NCI-H2196 (cell line): ENCODE results near the gene ERO1B.
A peak's percentile ranks its signal among the peaks of the same experiment; 100 is the strongest.
"Not testable (repeated sequence)": the region's sequence is repeated elsewhere in the genome, so short reads cannot be mapped to it uniquely, and the experiment has no call there.

ENCODE experiments used
- DNase-seq: peaks from one replicate; lab custom pipeline; 2025; ENCODE audit not compliant: unreplicated experiment; lab: John Stamatoyannopoulos, UW

Gene ERO1B

GRCh38 chr1:236281654-236282424 is at the start of gene ERO1B:
ERO1B (minus strand) TSS chr1:236281958; CDS start chr1:236281783, 175 bp downstream.
- DNase-seq = peak; percentile 93

- not testable (repeated sequence) for DNase-seq
Observed at GRCh38 chr1:236331412-236331811, 49.7 kb upstream of the ERO1B start.

GRCh38 chr1:236326432-236326831 is 44.7 kb upstream of the ERO1B start:
- no peak for DNase-seq

GRCh38 chr1:236325567-236325966 is 43.8 kb upstream of the ERO1B start:
- DNase-seq = no peak

- DNase-seq = no peak
Observed at GRCh38 chr1:236323819-236324411, 42.2 kb upstream of the ERO1B start.

- DNase-seq = no peak
Observed at GRCh38 chr1:236322566-236323409, 41.0 kb upstream of the ERO1B start.

- DNase-seq = no peak
Observed at GRCh38 chr1:236321101-236321500, 39.3 kb upstream of the ERO1B start.

GRCh38 chr1:236320671-236321070 is 38.9 kb upstream of the ERO1B start:
- no peak for DNase-seq

- DNase-seq = no peak
Observed at GRCh38 chr1:236320214-236320613, 38.5 kb upstream of the ERO1B start.

- DNase-seq = no peak
Observed at GRCh38 chr1:236316437-236316836, 34.7 kb upstream of the ERO1B start.

- DNase-seq = no peak
Observed at GRCh38 chr1:236315518-236315917, 33.8 kb upstream of the ERO1B start.

GRCh38 chr1:236315092-236315491 is 33.3 kb upstream of the ERO1B start:
- no peak for DNase-seq

- not testable (repeated sequence) for DNase-seq
Observed at GRCh38 chr1:236314050-236314449, 32.3 kb upstream of the ERO1B start.

GRCh38 chr1:236313427-236313826 is 31.7 kb upstream of the ERO1B start:
- DNase-seq = no peak

GRCh38 chr1:236311040-236311439 is 29.3 kb upstream of the ERO1B start:
- no peak for DNase-seq

- DNase-seq = no peak
Observed at GRCh38 chr1:236308827-236309226, 27.1 kb upstream of the ERO1B start.

- no peak for DNase-seq
Observed at GRCh38 chr1:236307435-236307834, 25.7 kb upstream of the ERO1B start.

- DNase-seq = no peak
Observed at GRCh38 chr1:236304682-236305081, 22.9 kb upstream of the ERO1B start.

- no peak for DNase-seq
Observed at GRCh38 chr1:236303675-236304074, 21.9 kb upstream of the ERO1B start.

GRCh38 chr1:236302941-236303340 is 21.2 kb upstream of the ERO1B start:
- no peak for DNase-seq

GRCh38 chr1:236301958-236302335 is 20.2 kb upstream of the ERO1B start:
- DNase-seq = peak; percentile 15
